Stomach smooth muscle (tissue), 2 donors: Measurements from ENCODE around the gene CASP2.

Experiments
- H3K27ac ChIP-seq: one replicate; pipeline ENCODE4 v1.7.0; 2013; ENCODE audit warnings: mild to moderate bottlenecking, low read length, inconsistent platforms
- H3K27me3 ChIP-seq, 2 donors: one replicate each; pipeline ENCODE4 v1.7.0; 2013; ENCODE audit warnings: low read length in 2 of 2; ENCODE audit not compliant: insufficient read depth in 2 of 2, control insufficient read depth in 1 of 2
- H3K36me3 ChIP-seq, 2 donors: one replicate each; pipeline ENCODE4 v1.7.0; 2013; ENCODE audit warnings: low read length in 2 of 2; ENCODE audit not compliant: control insufficient read depth in 2 of 2, insufficient read depth in 2 of 2
- H3K4me1 ChIP-seq: one replicate; pipeline ENCODE4 v1.7.0; 2013; ENCODE audit warnings: low read length; ENCODE audit not compliant: control insufficient read depth, insufficient read depth
- H3K4me3 ChIP-seq, 2 donors: one replicate each; pipeline ENCODE4 v1.7.0; 2013; ENCODE audit warnings: low read length in 2 of 2
- H3K9ac ChIP-seq, 2 donors: one replicate each; pipeline ENCODE4 v1.7.0; 2013; ENCODE audit warnings: low read length in 2 of 2, mild to moderate bottlenecking in 1 of 2
- H3K9me3 ChIP-seq, 2 donors: one replicate each; pipeline ENCODE4 v1.7.0; 2013; ENCODE audit warnings: low read length in 2 of 2; ENCODE audit not compliant: control insufficient read depth in 2 of 2
- donor health status: healthy.
- donor health status: Pancreatic carcinoma.

The CASP2 gene

DNA sequence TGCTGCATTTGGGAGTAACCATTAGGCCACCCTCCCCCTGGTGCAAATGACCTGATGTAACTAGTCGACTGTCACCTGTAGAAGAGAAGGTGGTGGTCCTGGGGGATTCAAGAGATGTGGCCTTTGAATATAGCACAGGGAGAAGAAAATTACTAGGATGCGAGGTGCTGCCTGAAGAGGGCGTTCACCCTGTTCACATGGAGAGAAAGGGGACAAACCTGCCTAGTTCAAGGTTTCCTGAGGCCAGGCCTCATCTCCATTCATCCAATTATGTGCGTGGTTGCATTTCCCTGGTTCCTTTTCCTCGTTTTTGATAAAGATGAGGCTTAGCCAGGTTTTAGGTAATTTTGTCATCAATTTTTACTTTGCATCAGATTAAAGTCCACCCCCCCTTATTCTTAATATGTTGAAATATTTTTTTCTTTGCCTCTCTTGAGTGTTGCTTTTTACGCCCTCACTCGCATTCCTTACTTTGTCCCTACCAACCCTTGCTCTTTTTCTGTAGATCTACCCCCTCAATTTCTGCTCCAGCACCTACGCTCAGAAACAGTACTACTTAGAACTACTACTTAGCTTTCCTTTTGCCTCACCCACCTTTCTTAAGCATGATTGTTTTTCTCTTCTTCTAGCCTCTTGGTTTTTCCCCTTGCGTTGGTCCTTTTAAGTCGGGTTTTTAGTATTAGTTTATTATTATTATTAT lies 41.5 kb downstream of the CASP2 start:
- H3K4me1 ChIP-seq, result no peaks in the 10 kb centered on the region
- H3K27me3 ChIP-seq, result peaks cover 0 to 2% of the 10 kb centered on the region in 2 donors
- H3K9ac ChIP-seq, result no peak overlapping the region
- H3K9me3 ChIP-seq, result no peaks in the 10 kb centered on the region
- H3K27ac ChIP-seq, result no peak overlapping the region
- H3K4me3 ChIP-seq, result no peak overlapping the region
- H3K36me3 ChIP-seq, result no peaks in the 10 kb centered on the region

DNA sequence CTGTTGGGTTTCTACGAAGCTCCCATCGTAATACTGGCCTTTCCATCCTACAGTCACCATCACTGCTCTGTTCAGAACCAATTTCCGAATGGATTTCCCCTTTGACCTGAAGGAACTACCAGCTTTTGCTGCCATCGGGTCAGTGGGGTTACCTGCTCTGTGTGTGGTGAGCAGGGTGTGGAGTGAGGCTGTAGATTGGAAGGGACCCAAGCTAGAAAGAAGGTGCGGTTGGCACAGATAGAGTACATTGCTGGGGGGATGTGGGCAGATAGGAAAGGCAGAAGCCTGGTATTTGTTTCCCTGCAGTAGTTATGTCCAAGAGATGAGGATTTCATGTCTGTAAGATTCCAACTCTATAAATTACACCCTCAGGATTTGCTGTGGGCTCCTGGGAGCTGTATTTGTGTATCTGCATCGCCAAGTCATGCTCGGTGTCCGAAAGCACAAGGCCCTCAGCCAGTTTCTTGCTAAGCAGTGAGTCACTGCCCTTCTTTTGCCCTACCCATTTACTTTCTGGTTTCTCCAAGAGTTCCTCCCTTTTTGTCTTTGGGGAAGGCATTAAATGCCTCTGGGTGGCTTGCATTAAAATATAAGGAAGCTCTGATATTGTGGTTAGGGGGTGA lies 43.1 kb downstream of the CASP2 start:
- Histone ChIP-seq H3K27me3 (peaks cover 0 to 2% of the 10 kb centered on the region in 2 donors), H3K4me3 (no peak overlapping the region), H3K9ac (no peak overlapping the region), H3K9me3 (no peaks in the 10 kb centered on the region), H3K36me3 (no peaks in the 10 kb centered on the region), H3K27ac (no peak overlapping the region), H3K4me1 (no peaks in the 10 kb centered on the region)

DNA sequence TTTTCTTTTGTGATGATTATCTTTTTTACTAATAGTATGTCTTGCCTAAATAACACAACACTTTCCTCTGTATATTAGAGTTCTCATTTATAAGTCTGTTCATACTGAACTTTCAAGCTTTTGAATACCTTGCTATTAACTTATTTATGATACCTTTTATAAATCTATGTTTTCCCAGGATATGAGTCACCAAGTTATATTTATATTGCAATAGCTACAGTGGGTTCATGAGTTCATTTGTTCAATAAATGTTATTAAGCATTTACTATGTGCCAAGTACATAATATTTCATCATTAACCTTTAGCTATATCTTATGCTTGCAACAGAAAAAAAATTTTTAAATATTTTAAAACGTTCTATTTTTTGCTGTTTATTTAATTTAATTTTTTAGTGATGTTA lies 46.1 kb downstream of the CASP2 start:
- Histone ChIP-seq H3K9me3 (no peaks in the 10 kb centered on the region), H3K36me3 (no peaks in the 10 kb centered on the region), H3K27ac (no peak overlapping the region), H3K27me3 (peaks cover 3 to 4% of the 10 kb centered on the region in 2 donors), H3K9ac (no peak overlapping the region), H3K4me1 (no peaks in the 10 kb centered on the region), H3K4me3 (no peak overlapping the region)

DNA sequence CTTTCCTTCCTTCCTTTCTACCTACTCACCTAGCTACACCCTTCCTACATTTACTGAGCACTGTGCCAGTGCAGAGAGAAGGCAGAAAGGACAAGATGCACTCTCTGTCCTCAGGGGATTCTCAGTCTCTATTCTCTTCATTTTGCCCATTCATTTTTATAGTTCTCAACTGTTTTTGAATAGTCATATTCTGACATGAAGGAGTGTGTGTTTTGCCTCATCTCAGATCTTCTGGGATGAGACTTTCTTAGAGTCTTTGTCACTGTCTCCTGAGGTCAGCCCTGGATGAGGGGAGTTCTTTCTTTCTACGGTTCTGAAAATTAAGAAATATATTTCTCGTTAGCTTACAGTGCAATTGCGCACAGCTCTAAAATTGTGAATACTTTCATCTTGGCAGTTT lies 49.1 kb downstream of the CASP2 start:
- H3K4me3 ChIP-seq, result no peak overlapping the region
- no peak overlapping the region for H3K9ac ChIP-seq
- H3K9me3 ChIP-seq, result no peaks in the 10 kb centered on the region
- H3K4me1 ChIP-seq, result no peaks in the 10 kb centered on the region
- H3K27me3 ChIP-seq, result peaks cover 4 to 6% of the 10 kb centered on the region in 2 donors
- no peak overlapping the region for H3K27ac ChIP-seq
- H3K36me3 ChIP-seq, result no peaks in the 10 kb centered on the region

DNA sequence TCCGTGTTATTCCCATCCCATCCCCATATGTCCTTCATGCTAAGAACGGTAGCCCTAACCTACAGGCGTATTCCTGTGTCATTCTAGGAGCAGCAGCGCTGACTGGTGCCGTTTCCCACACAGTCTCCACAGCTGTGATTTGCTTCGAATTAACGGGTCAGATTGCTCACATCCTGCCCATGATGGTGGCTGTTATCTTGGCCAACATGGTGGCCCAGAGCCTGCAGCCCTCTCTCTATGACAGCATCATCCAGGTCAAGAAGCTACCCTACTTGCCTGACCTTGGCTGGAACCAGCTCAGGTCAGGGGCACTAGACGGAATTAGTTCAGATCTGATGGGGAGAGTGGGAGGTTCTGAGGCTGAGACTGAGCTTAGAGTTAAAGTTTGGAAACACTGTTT lies 53.7 kb downstream of the CASP2 start:
- H3K36me3 ChIP-seq, result no peaks in the 10 kb centered on the region
- H3K27ac ChIP-seq, result no peak overlapping the region
- peaks cover 4% of the 10 kb centered on the region for H3K4me1 ChIP-seq
- no peak overlapping the region for H3K9ac ChIP-seq
- H3K9me3 ChIP-seq, result no peaks in the 10 kb centered on the region
- H3K4me3 ChIP-seq, result no peak overlapping the region
- H3K27me3 ChIP-seq, result peaks cover 15 to 19% of the 10 kb centered on the region in 2 donors

DNA sequence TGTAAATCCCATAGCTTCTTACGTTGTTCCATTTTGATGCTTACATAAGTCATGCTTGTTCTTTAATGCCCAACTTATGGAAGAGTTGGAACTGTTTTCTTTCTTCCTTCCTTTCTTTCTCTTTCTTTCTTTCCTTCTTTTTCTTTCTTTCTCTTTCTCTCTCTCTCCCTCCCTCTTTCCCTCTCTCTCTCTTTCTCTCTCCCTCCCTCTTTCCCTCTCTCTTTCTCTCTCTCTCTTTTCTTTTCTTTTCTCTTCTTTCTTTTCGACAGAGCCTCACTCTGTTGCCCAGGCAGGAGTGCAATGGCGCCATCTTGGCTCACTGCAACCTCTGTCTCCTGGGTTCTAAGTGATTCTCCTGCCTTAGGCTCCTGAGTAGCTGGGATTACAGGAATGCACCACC lies 55.4 kb downstream of the CASP2 start:
- no peaks in the 10 kb centered on the region for H3K9me3 ChIP-seq
- H3K36me3 ChIP-seq, result no peaks in the 10 kb centered on the region
- peaks cover 4% of the 10 kb centered on the region for H3K4me1 ChIP-seq
- H3K4me3 ChIP-seq, result no peak overlapping the region
- peaks cover 13 to 19% of the 10 kb centered on the region in 2 donors for H3K27me3 ChIP-seq
- H3K9ac ChIP-seq, result no peak overlapping the region
- H3K27ac ChIP-seq, result no peak overlapping the region

DNA sequence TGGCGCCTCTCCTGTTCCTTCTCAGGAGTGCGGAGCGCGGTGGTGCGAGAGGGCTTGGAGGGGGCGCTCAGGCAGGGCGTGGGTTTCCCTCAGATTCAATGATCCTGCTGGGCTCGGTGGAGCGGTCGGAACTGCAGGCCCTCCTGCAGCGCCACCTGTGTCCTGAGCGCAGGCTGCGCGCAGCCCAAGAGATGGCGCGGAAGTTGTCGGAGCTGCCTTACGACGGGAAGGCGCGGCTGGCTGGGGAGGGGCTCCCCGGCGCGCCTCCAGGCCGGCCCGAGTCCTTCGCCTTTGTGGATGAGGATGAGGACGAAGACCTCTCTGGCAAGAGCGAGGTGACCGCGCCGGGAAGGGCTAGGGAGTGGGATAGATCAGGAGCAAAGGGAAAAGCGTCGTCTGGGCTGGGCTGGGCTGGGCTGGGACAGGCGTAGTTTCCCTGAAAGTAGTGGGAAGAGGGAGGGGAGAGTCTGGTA lies 57.3 kb downstream of the CASP2 start:
- H3K4me1 ChIP-seq, result peaks cover 4% of the 10 kb centered on the region
- no peak overlapping the region for H3K9ac ChIP-seq
- no peak overlapping the region for H3K27ac ChIP-seq
- peak overlapping the region in 1 of 2 donors; percentile 22 for H3K4me3 ChIP-seq
- H3K36me3 ChIP-seq, result no peaks in the 10 kb centered on the region
- H3K9me3 ChIP-seq, result no peaks in the 10 kb centered on the region
- H3K27me3 ChIP-seq, result peaks cover 12 to 15% of the 10 kb centered on the region in 2 donors

DNA sequence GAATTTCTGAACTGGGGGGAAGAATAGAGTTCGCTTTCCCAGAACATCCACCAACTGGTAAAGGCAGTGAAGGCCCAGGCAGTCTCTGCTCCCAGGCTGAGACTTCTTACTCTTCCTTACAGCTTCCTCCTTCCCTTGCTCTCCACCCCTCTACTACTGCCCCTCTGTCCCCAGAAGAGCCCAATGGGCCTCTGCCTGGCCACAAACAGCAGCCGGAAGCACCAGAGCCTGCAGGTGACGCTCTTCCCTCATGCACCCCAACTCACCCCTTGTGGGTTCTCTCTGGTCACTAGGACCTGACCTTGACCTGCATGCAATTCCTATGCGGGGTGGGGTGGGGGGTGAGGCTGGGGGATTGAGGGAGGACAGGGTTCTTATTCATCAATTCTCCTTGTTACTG lies 57.9 kb downstream of the CASP2 start:
- no peak overlapping the region for H3K27ac ChIP-seq
- H3K27me3 ChIP-seq, result peaks cover 12 to 15% of the 10 kb centered on the region in 2 donors
- no peak overlapping the region for H3K4me3 ChIP-seq
- no peaks in the 10 kb centered on the region for H3K9me3 ChIP-seq
- H3K9ac ChIP-seq, result no peak overlapping the region
- H3K36me3 ChIP-seq, result no peaks in the 10 kb centered on the region
- peaks cover 4% of the 10 kb centered on the region for H3K4me1 ChIP-seq

DNA sequence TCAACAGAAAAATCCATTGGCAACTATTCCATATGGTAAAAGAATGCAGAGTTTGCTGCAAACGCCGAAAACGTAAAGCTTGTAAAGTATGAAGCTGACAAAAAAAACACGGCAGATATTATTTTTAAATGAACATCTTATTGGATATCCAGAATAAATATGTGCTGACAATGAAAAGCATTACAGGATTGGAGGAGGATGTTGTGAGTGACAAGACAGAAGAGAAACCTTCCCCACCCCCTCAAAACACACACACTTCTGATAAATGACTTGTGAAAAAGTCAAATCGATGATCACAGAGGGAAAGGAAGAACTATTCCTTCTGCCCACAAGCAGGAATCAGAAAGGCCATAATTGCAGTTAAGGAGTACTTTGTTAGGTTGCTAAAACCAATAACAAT lies 59.8 kb downstream of the CASP2 start:
- Histone ChIP-seq H3K4me3 (no peak overlapping the region), H3K4me1 (peaks cover 4% of the 10 kb centered on the region), H3K36me3 (no peaks in the 10 kb centered on the region), H3K9ac (no peak overlapping the region), H3K27me3 (peaks cover 9 to 15% of the 10 kb centered on the region in 2 donors), H3K9me3 (no peaks in the 10 kb centered on the region), H3K27ac (no peak overlapping the region)

DNA sequence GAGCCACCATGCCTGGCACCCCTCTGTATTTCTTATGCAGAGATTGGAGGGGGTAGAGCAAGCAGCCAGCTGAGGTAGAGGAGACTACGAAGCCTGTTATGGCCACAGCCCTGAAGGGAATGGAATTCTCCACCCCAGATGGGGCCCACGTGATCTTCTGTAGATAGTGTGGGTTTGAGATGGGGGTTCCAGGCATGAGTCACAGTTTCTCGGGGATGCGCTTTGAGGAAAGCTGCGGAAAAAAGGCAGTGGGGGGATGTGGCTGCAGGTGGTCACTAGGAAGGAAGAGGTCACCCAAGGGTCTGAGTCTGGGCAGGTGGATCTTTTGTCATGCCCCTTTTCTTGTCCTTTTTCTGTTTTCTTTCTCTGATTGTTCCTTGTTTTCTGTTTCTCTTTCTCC lies 62.9 kb downstream of the CASP2 start:
- H3K9ac ChIP-seq, result no peak overlapping the region
- H3K27ac ChIP-seq, result no peak overlapping the region
- H3K4me1 ChIP-seq, result no peaks in the 10 kb centered on the region
- H3K36me3 ChIP-seq, result no peaks in the 10 kb centered on the region
- no peak overlapping the region for H3K4me3 ChIP-seq
- peaks cover 4 to 6% of the 10 kb centered on the region in 2 donors for H3K27me3 ChIP-seq
- no peaks in the 10 kb centered on the region for H3K9me3 ChIP-seq

DNA sequence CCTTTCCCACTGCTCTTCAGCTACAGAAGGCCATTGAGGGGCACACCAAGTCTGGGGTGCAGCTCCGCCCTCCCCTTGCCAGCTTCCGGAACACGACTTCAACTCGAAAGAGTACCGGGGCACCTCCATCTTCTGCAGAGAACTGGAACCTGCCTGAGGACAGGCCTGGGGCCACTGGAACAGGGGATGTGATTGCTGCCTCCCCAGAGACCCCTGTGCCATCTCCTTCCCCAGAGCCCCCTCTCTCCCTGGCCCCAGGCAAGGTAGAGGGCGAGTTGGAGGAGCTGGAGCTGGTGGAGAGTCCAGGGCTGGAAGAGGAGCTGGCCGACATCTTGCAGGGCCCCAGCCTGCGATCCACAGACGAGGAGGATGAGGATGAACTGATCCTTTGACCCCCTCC lies 63.4 kb downstream of the CASP2 start:
- Histone ChIP-seq H3K27me3 (peaks cover under 1 to 5% of the 10 kb centered on the region in 2 donors), H3K4me3 (no peak overlapping the region), H3K4me1 (no peaks in the 10 kb centered on the region), H3K9ac (no peak overlapping the region), H3K27ac (no peak overlapping the region), H3K36me3 (no peaks in the 10 kb centered on the region), H3K9me3 (no peaks in the 10 kb centered on the region)
